GM23338 (cell line): Measurements from ENCODE around the gene TMEM63C. TPM values are rescaled to one million over a fixed set of nuclear protein-coding genes. Genes with fewer than 3 reads are reported as not detected.

Experiments used
- ATAC-seq: fragments of 200-7000 bp; cut with Tn5 transposase; 3 replicates; pipeline ENCODE4 v1.9.1; 2020
- DNase-seq: peaks from one replicate; pipeline ENCODE4 v3.0.0-alpha.2; 2015; ENCODE audit warnings: low spot score
- H2AFZ ChIP-seq: fragments of 200-600 bp; sonication (generic); 2 replicates; pipeline ENCODE4 v1.8.0; 2016; ENCODE audit warnings: antibody characterized with exemption, mild to moderate bottlenecking, moderate library complexity
- H3F3A ChIP-seq: fragments of 200-600 bp; sonication (generic); replicated peaks from 2 replicates; pipeline ENCODE4 v1.8.0; 2017; ENCODE audit warnings: antibody characterized with exemption, mixed run types, low read depth
- H3K27ac ChIP-seq: fragments of 200-600 bp; sonication (generic); 2 replicates; pipeline ENCODE4 v1.6.1; 2016; ENCODE audit warnings: low read depth
- H3K27me3 ChIP-seq: fragments of 200-600 bp; sonication (generic); 2 replicates; pipeline ENCODE4 v1.8.0; 2016; ENCODE audit warnings: mild to moderate bottlenecking, mixed run types, moderate library complexity; ENCODE audit not compliant: insufficient read depth
- H3K36me3 ChIP-seq: fragments of 200-600 bp; sonication (generic); 2 replicates; pipeline ENCODE4 v1.8.0; 2016; ENCODE audit warnings: mild to moderate bottlenecking; ENCODE audit not compliant: insufficient read depth
- H3K4me1 ChIP-seq: fragments of 200-600 bp; sonication (generic); 2 replicates; pipeline ENCODE4 v1.8.0; 2016; ENCODE audit warnings: mild to moderate bottlenecking, moderate library complexity; ENCODE audit not compliant: insufficient read depth
- H3K4me2 ChIP-seq: fragments of 200-600 bp; sonication (generic); 2 replicates; pipeline ENCODE4 v1.7.1; 2017; ENCODE audit warnings: mixed run types
- H3K4me3 ChIP-seq: fragments of 200-600 bp; sonication (generic); 2 replicates; pipeline ENCODE4 v1.6.1; 2016; ENCODE audit warnings: mixed run types
- H3K79me2 ChIP-seq: fragments of 200-600 bp; sonication (generic); replicated peaks from 2 replicates; pipeline ENCODE4 v1.8.0; 2017; ENCODE audit warnings: mild to moderate bottlenecking; ENCODE audit not compliant: insufficient read depth
- H3K9me2 ChIP-seq: fragments of 200-600 bp; sonication (generic); 2 replicates; pipeline ENCODE4 v1.8.0; 2017; ENCODE audit not compliant: insufficient read depth
- H4K20me1 ChIP-seq: fragments of 200-600 bp; sonication (generic); replicated peaks from 2 replicates; pipeline ENCODE4 v1.8.0; 2017; ENCODE audit warnings: mild to moderate bottlenecking; ENCODE audit not compliant: insufficient read depth
- H3K27ac Mint-ChIP-seq: 2 replicates; pipeline ENCODE4 v1.8.0; 2020; ENCODE audit warnings: inconsistent platforms, mild to moderate bottlenecking, moderate library complexity, mixed read lengths
- H3K27me3 Mint-ChIP-seq: 3 replicates; pipeline ENCODE4 v1.8.0; 2022; ENCODE audit warnings: low read depth, mild to moderate bottlenecking, moderate library complexity, mixed read lengths, inconsistent platforms; ENCODE audit not compliant: insufficient read depth, poor library complexity
- H3K36me3 Mint-ChIP-seq: 3 replicates; pipeline ENCODE4 v1.8.0; 2021; ENCODE audit warnings: low read depth, mild to moderate bottlenecking, inconsistent platforms, moderate library complexity, mixed read lengths
- H3K4me1 Mint-ChIP-seq: 3 replicates; pipeline ENCODE4 v1.8.0; 2020; ENCODE audit warnings: mild to moderate bottlenecking, inconsistent platforms, mixed read lengths
- H3K4me3 Mint-ChIP-seq: 3 replicates; pipeline ENCODE4 v1.8.0; 2021; ENCODE audit warnings: moderate library complexity, mild to moderate bottlenecking, inconsistent platforms, mixed read lengths
- H3K9me3 Mint-ChIP-seq: 3 replicates; pipeline ENCODE4 v1.8.0; 2020; ENCODE audit warnings: moderate library complexity, mild to moderate bottlenecking, inconsistent platforms, mixed read lengths
- CTCF ChIP-seq, 2 experiments: fragments of 200-600 bp in 1 of 2; sonication (generic) in 1 of 2; conservative IDR thresholded peaks; 2 replicates each; pipeline versions ENCODE4 v1.5.1 to v1.6.1; 2016 to 2017; ENCODE audit warnings: antibody characterized with exemption in 2 of 2, low read depth in 2 of 2, mild to moderate bottlenecking in 2 of 2, moderate library complexity in 1 of 2
- EZH2phosphoT487 ChIP-seq: fragments of 200-600 bp; sonication (generic); IDR thresholded peaks from one replicate; pipeline ENCODE4 v1.8.1; 2018; ENCODE audit warnings: antibody characterized with exemption; ENCODE audit not compliant: unreplicated experiment
- JUNB ChIP-seq: IDR thresholded peaks from one replicate; pipeline ENCODE4 v1.6.1; 2016; ENCODE audit warnings: antibody characterized with exemption; ENCODE audit not compliant: unreplicated experiment
- NANOG ChIP-seq: IDR thresholded peaks from 2 replicates; pipeline ENCODE4 v1.6.1; 2016; ENCODE audit warnings: antibody characterized with exemption, borderline replicate concordance
- POLR2AphosphoS5 ChIP-seq: IDR thresholded peaks from 2 replicates; pipeline ENCODE4 v1.6.1; 2016; ENCODE audit warnings: antibody characterized with exemption, low read depth
- REST ChIP-seq: IDR thresholded peaks from one replicate; pipeline ENCODE4 v1.6.1; 2018; ENCODE audit warnings: antibody characterized with exemption; ENCODE audit not compliant: unreplicated experiment
- STAT1 ChIP-seq: IDR thresholded peaks from one replicate; pipeline ENCODE4 v1.6.1; 2016; ENCODE audit warnings: antibody characterized with exemption; ENCODE audit not compliant: unreplicated experiment
- ZNF114 ChIP-seq: fragments of 250-450 bp; sonication (Bioruptor Pico); IDR thresholded peaks from 2 replicates; pipeline ENCODE4 v1.5.0; 2020; ENCODE audit warnings: mild to moderate bottlenecking, moderate library complexity
- ZNF331 ChIP-seq: fragments of 250-450 bp; sonication (Bioruptor Pico); IDR thresholded peaks from 2 replicates; pipeline ENCODE4 v1.5.0; 2020; ENCODE audit warnings: low read depth, mild to moderate bottlenecking, moderate library complexity
- ZNF462 ChIP-seq: fragments of 250-450 bp; sonication (Bioruptor Pico); IDR thresholded peaks from 2 replicates; pipeline ENCODE4 v1.5.0; 2020; ENCODE audit warnings: mild to moderate bottlenecking, moderate library complexity
- polyA plus RNA-seq: library from polyadenylated mRNA; unstranded; fragments of >200 nt; fragmentation: Nextera tagmentation; extraction: Ambion mirVana; gene quantifications from 2 replicates; pipeline ENCODE4 v1.2.1, GENCODE V29; 2016
- total RNA-seq: library from RNA; depleted of rRNA; stranded (reverse); fragments of >200 nt; shearing (Covaris generic); gene quantifications from 2 replicates; pipeline ENCODE4 v1.2.3, GENCODE V29; 2014

The TMEM63C gene
- total and polyA plus RNA-seq, 2 experiments from 2014 or later, result 2.1 to 6.3 TPM

- TF ChIP-seq EZH2phosphoT487 (no peak), POLR2AphosphoS5 (no peak), STAT1 (no peak), ZNF114 (no peak), REST (no peak), ZNF331 (CRISPR knock-in tag) (no peak), NANOG (no peak), JUNB (no peak)
Measured at GRCh38 chr14:77250927-77251326, 69.3 kb downstream of the TMEM63C start (continued).

- Histone ChIP-seq H3K27ac (no peak overlapping the region), H2AFZ (no peak overlapping the region), H3K4me3 (no peak overlapping the region), H3K4me1 (no peaks in the 10 kb centered on the region), H3K36me3 (no peaks in the 10 kb centered on the region), H3K4me2 (no peak overlapping the region), H3K27me3 (no peaks in the 10 kb centered on the region), H3K79me2 (no peaks in the 10 kb centered on the region), H3K9me2 (no peaks in the 10 kb centered on the region), H3F3A (no peaks in the 10 kb centered on the region), H4K20me1 (no peaks in the 10 kb centered on the region; the same call in 1 of the 2 replicates)
- ATAC-seq (no peak), DNase-seq (no peak)
- Mint-ChIP-seq H3K4me3 (no peak overlapping the region), H3K27ac (no peak overlapping the region), H3K4me1 (no peaks in the 10 kb centered on the region), H3K27me3 (peaks cover 14% of the 10 kb centered on the region), H3K9me3 (no peaks in the 10 kb centered on the region), H3K36me3 (no peaks in the 10 kb centered on the region)
- no peak for TF ChIP-seq ZNF331 (CRISPR knock-in tag)
- no peak for TF ChIP-seq CTCF (conservative IDR thresholded peaks at IDR 0.05; ENCODE audit: low read depth in 2 of 2)
- no peak for TF ChIP-seq ZNF462 (CRISPR knock-in tag)
- no peak for TF ChIP-seq REST
- no peak for TF ChIP-seq POLR2AphosphoS5
Measured at GRCh38 chr14:77251870-77252269, 70.3 kb downstream of the TMEM63C start.
